ENCODE data around the gene GPR4. TPM values are rescaled to one million over a fixed set of nuclear protein-coding genes. Genes with fewer than 3 reads are reported as not detected.

Gene GPR4
- polyA plus RNA-seq, 1 of the 3 experiments (the other 2 are of a cell fraction) = 0.69 TPM

DNA sequence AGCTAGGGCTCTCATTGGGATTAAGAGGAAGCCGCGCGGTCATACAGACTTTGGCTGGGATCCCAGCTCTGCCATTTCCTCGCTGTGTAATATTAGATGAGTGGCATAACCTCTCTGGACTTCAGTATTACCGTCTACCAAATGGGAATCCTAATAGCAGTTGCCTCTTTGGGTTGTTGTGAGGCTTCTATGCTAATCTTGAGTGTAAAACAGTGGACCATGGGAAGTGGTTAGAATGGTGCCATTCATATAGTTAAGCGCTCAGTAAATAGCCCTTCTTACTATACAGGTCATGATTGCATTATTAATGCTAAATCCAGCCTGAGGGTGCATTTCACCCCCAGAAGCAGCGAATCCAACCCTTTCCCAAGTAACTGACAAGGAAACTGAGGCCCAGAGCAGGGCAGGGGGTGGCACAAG lies 16.8 kb downstream of the GPR4 start:
- peaks cover 0 to 3% of the 10 kb centered on the region in 2 experiments for H3K36me3 ChIP-seq (replicated peaks in 1 of 2; ENCODE audit: control insufficient read depth in 1 of 2, insufficient read depth in 2 of 2, low read length in 1 of 2)
- TF ChIP-seq, protein P1, sequence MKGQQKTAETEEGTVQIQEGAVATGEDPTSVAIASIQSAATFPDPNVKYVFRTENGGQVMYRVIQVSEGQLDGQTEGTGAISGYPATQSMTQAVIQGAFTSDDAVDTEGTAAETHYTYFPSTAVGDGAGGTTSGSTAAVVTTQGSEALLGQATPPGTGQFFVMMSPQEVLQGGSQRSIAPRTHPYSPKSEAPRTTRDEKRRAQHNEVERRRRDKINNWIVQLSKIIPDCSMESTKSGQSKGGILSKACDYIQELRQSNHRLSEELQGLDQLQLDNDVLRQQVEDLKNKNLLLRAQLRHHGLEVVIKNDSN (IDR thresholded peaks at IDR 0.05; ENCODE audit: borderline replicate concordance, low read depth) = no peak
- TF ChIP-seq, protein P2, sequence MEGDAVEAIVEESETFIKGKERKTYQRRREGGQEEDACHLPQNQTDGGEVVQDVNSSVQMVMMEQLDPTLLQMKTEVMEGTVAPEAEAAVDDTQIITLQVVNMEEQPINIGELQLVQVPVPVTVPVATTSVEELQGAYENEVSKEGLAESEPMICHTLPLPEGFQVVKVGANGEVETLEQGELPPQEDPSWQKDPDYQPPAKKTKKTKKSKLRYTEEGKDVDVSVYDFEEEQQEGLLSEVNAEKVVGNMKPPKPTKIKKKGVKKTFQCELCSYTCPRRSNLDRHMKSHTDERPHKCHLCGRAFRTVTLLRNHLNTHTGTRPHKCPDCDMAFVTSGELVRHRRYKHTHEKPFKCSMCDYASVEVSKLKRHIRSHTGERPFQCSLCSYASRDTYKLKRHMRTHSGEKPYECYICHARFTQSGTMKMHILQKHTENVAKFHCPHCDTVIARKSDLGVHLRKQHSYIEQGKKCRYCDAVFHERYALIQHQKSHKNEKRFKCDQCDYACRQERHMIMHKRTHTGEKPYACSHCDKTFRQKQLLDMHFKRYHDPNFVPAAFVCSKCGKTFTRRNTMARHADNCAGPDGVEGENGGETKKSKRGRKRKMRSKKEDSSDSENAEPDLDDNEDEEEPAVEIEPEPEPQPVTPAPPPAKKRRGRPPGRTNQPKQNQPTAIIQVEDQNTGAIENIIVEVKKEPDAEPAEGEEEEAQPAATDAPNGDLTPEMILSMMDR (IDR thresholded peaks at IDR 0.05) = no peak
- no peak for TF ChIP-seq MEF2A (IDR thresholded peaks at IDR 0.05; ENCODE audit: borderline replicate concordance, low read depth)
- TF ChIP-seq NRF1 (IDR thresholded peaks at IDR 0.05; ENCODE audit: low read depth, low read length) = no peak
- TF ChIP-seq NFIC (IDR thresholded peaks at IDR 0.05; ENCODE audit: borderline replicate concordance) = 0 out of 2 replicates have a peak, but pooled peaks have one; percentile 10
- TF ChIP-seq POLR2AphosphoS5 (IDR thresholded peaks at IDR 0.05; ENCODE audit: low read depth, low read length) = no peak
- TF ChIP-seq SIN3A (IDR thresholded peaks at IDR 0.05; ENCODE audit: borderline replicate concordance, low read depth, low read length) = no peak
- no peak for TF ChIP-seq TCF12 (IDR thresholded peaks at IDR 0.05)
- no peak for TF ChIP-seq SMC3 (IDR thresholded peaks at IDR 0.05; ENCODE audit: low read depth, low read length)
- TF ChIP-seq TAF1 (IDR thresholded peaks at IDR 0.05; ENCODE audit: borderline replicate concordance, low read depth, low read length) = no peak
- TF ChIP-seq RCOR1 (IDR thresholded peaks at IDR 0.05; ENCODE audit: low read length) = peak; percentile 74
- no peak for TF ChIP-seq FOXJ3 (CRISPR knock-in tag; IDR thresholded peaks at IDR 0.05)
- no peaks in the 10 kb centered on the region for H4K20me1 ChIP-seq (ENCODE audit: insufficient read depth)
- DNase-seq = no peak
- H3K4me2 ChIP-seq = peak overlapping the region; percentile 80
- peak overlapping the region; percentile 94 for H2AFZ ChIP-seq (ENCODE audit: low read depth)
- no peaks in the 10 kb centered on the region for H3K9me3 ChIP-seq
- ChIA-PET CTCF (interaction anchor here (1.1 to 2.1 kb wide), 4 partner anchors 58 to 157 kb away, joined by 3 to 5 read pairs (median 4); no protein-coding TSS in a partner anchor), POLR2A (no interaction called here)
- no peaks in the 10 kb centered on the region for H3K9me2 ChIP-seq
- peaks cover 0 to 5% of the 10 kb centered on the region in 2 experiments; a peak in 1 of 4 replicates for H3K4me1 ChIP-seq (ENCODE audit: control insufficient read depth in 1 of 2, insufficient read depth in 2 of 2, low read depth in 1 of 2, low read length in 1 of 2)
- peaks cover 35% of the 10 kb centered on the region for H3K79me2 ChIP-seq (ENCODE audit: insufficient read depth)
- WGBS (ENCODE audit: low lambda C conversion rate) = 12% methylated on average over 7 of the region's 7 CpGs
- peaks cover 8% of the 10 kb centered on the region for H3F3A ChIP-seq (replicated peaks; ENCODE audit: insufficient read depth)
- peak overlapping the region; percentile 89 for H3K9ac ChIP-seq
- H3K27me3 ChIP-seq (ENCODE audit: insufficient read depth) = no peaks in the 10 kb centered on the region
- H3K27ac ChIP-seq (ENCODE audit: low read depth in 2 of 2, low read length in 1 of 2) = peak overlapping the region; percentile 56 to 92; a peak in 3 of 4 replicates
- H3K4me3 ChIP-seq (ENCODE audit: low read depth in 2 of 2, low read length in 1 of 2) = peak overlapping the region; percentile 69 to 70

DNA sequence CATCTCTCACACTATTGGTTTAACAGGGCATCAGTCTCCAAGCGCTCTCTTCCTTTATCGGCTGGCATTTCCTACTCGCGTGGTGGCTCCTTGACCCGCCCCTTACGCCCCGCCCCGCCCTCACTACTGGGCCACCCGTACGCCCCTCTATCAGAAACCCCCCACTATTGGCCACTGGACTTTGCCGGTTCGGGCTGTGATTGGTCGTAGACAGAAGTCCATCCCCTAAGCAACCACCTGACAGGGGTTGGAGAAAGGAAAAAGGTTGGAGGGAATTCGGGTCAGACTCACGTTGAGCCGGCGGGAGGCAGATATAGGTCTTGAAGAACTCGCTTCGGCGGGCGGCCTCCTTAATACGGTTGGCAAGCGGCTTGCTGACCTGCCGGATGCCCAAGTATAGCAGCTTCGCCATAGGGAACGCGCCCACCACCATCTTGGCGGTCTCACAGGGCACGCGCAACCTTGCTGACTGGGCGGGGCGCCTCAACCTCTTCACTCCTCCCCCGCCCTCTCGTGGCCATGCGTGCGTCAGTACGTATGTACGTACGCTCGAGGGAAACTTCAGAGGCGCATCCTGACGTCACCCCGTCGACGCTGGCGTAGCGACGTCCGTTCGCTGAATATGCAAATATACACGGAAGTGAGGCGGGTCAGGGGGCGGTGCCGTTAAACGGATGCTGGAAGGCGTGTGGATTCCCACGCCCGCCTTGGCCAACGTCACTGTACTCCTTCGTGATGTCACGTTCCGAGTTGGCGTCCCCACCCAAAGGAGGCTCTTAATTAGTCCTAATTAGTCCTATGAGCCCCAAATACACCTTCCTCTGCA lies 17.5 kb downstream of the GPR4 start, which contains the start of gene OPA3:
TSS of gene OPA3 (minus strand) at position 471 of the 826 bp plus-strand sequence. CDS start at position 433, 38 bp downstream.
- Histone ChIP-seq H3K4me1 (ENCODE audit: control insufficient read depth in 1 of 2, insufficient read depth in 2 of 2, low read depth in 1 of 2, low read length in 1 of 2) (peaks cover 0 to 5% of the 10 kb centered on the region in 2 experiments; a peak in 1 of 4 replicates), H3K9ac (peak within 1 kb of the TSS; percentile 89), H3K4me2 (peak within 1 kb of the TSS; percentile 85), H4K20me1 (ENCODE audit: insufficient read depth) (no peaks in the 10 kb centered on the region), H3K9me2 (no peaks in the 10 kb centered on the region), H3F3A (replicated peaks; ENCODE audit: insufficient read depth) (peaks cover 9% of the 10 kb centered on the region), H3K4me3 (ENCODE audit: low read depth in 2 of 2, low read length in 1 of 2) (peak within 1 kb of the TSS; percentile 70), H3K27me3 (ENCODE audit: insufficient read depth) (no peaks in the 10 kb centered on the region), H3K9me3 (no peaks in the 10 kb centered on the region), H3K27ac (ENCODE audit: low read depth in 2 of 2, low read length in 1 of 2) (peak within 1 kb of the TSS; percentile 90 to 92), H2AFZ (ENCODE audit: low read depth) (peak within 1 kb of the TSS; percentile 94), H3K36me3 (replicated peaks in 1 of 2; ENCODE audit: control insufficient read depth in 1 of 2, insufficient read depth in 2 of 2, low read length in 1 of 2) (peaks cover 0 to 3% of the 10 kb centered on the region in 2 experiments), H3K79me2 (ENCODE audit: insufficient read depth) (peaks cover 40% of the 10 kb centered on the region)
- ChIA-PET CTCF (interaction anchor here (1.0 to 2.1 kb wide), 4 partner anchors 59 to 157 kb away, joined by 3 to 5 read pairs (median 4); no protein-coding TSS in a partner anchor), POLR2A (interaction anchor here (0.5 to 1.0 kb wide), 2 partner anchors 9 to 19 kb away, joined by 3 read pairs; no protein-coding TSS in a partner anchor)
- WGBS (ENCODE audit: low lambda C conversion rate) = 2% methylated on average over 58 of the region's 63 CpGs
- peak; percentile 95 for DNase-seq
- TF ChIP-seq CHD2 (IDR thresholded peaks at IDR 0.05; ENCODE audit: low read length, partially characterized antibody) (peak; percentile 75), FOXJ3 (CRISPR knock-in tag; IDR thresholded peaks at IDR 0.05) (no peak), MXI1 (IDR thresholded peaks at IDR 0.05; ENCODE audit: low read depth, low read length) (peak; percentile 84; the same call in 1 of the 2 replicates), RCOR1 (IDR thresholded peaks at IDR 0.05; ENCODE audit: low read length) (no peak), EP300 (IDR thresholded peaks at IDR 0.05; ENCODE audit: borderline replicate concordance in 1 of 2, low read depth in 1 of 2, low read length in 1 of 2) (no peak), GATA2 (CRISPR knock-in tag; IDR thresholded peaks at IDR 0.05) (no peak), YY1 (IDR thresholded peaks at IDR 0.05; ENCODE audit: low read depth) (peak; percentile 86), TCF12 (IDR thresholded peaks at IDR 0.05) (no peak), MEF2A (IDR thresholded peaks at IDR 0.05; ENCODE audit: borderline replicate concordance, low read depth) (no peak), NRF1 (IDR thresholded peaks at IDR 0.05; ENCODE audit: low read depth, low read length) (peak; percentile 75), SMC3 (IDR thresholded peaks at IDR 0.05; ENCODE audit: low read depth, low read length) (no peak), ELF1 (IDR thresholded peaks at IDR 0.05) (peak; percentile 92)
- TF ChIP-seq, protein P3, sequence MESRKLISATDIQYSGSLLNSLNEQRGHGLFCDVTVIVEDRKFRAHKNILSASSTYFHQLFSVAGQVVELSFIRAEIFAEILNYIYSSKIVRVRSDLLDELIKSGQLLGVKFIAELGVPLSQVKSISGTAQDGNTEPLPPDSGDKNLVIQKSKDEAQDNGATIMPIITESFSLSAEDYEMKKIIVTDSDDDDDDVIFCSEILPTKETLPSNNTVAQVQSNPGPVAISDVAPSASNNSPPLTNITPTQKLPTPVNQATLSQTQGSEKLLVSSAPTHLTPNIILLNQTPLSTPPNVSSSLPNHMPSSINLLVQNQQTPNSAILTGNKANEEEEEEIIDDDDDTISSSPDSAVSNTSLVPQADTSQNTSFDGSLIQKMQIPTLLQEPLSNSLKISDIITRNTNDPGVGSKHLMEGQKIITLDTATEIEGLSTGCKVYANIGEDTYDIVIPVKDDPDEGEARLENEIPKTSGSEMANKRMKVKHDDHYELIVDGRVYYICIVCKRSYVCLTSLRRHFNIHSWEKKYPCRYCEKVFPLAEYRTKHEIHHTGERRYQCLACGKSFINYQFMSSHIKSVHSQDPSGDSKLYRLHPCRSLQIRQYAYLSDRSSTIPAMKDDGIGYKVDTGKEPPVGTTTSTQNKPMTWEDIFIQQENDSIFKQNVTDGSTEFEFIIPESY (IDR thresholded peaks at IDR 0.05; ENCODE audit: borderline replicate concordance, low read depth) = no peak
- TF ChIP-seq, protein P4, sequence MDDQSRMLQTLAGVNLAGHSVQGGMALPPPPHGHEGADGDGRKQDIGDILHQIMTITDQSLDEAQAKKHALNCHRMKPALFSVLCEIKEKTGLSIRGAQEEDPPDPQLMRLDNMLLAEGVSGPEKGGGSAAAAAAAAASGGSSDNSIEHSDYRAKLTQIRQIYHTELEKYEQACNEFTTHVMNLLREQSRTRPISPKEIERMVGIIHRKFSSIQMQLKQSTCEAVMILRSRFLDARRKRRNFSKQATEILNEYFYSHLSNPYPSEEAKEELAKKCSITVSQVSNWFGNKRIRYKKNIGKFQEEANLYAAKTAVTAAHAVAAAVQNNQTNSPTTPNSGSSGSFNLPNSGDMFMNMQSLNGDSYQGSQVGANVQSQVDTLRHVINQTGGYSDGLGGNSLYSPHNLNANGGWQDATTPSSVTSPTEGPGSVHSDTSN (IDR thresholded peaks at IDR 0.05) = peak; percentile 99
